ENCODE results near the gene DUS2. TPM values are rescaled to one million over a fixed set of nuclear protein-coding genes. Genes with fewer than 3 reads are reported as not detected.
A peak's percentile ranks its signal among the peaks of the same experiment; 100 is the strongest.
"Not testable (repeated sequence)": the region's sequence is repeated elsewhere in the genome, so short reads cannot be mapped to it uniquely, and the experiment has no call there.

Gene DUS2
- polyA plus RNA-seq, 1 experiment, result 14.1 TPM

DNA sequence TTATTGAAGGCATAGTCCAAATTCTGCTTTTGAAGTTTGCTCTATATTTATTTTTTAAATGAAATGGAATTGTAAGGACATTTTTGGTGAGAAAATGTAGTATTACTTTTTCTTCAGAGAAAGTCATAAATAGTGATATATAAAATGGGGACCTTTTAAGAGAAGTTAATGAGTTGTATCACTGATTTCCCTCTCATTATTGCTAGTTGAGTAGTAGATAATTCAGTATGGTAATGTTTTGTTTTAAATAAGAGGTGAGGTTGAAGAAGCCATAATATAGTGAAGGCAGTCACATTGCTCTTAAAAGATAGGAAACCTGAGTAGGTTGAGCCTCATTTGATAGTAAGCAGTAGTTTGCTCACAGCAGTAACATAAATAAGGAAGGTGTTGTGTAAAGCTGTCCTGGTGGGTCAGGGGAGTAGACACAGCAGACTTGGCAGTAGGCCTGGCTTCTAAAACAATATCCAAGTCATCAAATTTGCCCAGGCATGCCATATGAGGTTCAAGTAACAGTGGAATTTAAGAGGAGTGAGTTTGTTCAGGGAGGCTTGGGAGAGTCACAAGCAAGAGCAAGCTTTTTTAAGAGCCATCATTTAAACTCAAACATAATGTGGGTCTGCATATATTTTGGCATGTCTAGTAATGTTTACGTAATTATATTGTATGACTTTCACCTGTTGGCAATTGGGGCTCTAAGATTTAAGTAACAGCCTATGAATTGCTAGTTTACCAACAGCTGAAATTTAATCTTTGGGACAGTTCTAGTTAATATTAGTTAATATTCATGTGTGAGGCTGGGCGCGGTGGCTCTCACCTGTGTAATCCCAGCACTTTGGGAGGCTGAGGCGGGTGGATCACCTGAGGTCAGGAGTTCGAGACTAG lies 68.5 kb downstream of the DUS2 start:
- ChIA-PET POLR2A (no interaction called here), CTCF (interaction anchor here (0.6 to 3.0 kb wide), 3 partner anchors 36 to 138 kb away, joined by 4 to 28 read pairs (median 5); no protein-coding TSS in a partner anchor)
- no peak overlapping the region for H3K27ac ChIP-seq (ENCODE audit: low read depth, low read length)
- TF ChIP-seq CTCF (IDR thresholded peaks at IDR 0.05; ENCODE audit: low read depth, low read length), result no peak
- no peak for DNase-seq (ENCODE audit: low read depth, low spot score)
- no peaks in the 10 kb centered on the region for H3K27me3 ChIP-seq (ENCODE audit: control insufficient read depth, insufficient read depth, low read length)
- no peaks in the 10 kb centered on the region for H3K9me3 ChIP-seq (ENCODE audit: control insufficient read depth, insufficient read depth, low read length)
- no peak overlapping the region for H3K4me3 ChIP-seq (ENCODE audit: low read depth, low read length)

GRCh38 chr16:68092275-68092674 lies 69.2 kb downstream of the DUS2 start:
- H3K27me3 ChIP-seq (ENCODE audit: control insufficient read depth, insufficient read depth, low read length); POLR2A ChIA-PET; H3K9me3 ChIP-seq (ENCODE audit: control insufficient read depth, insufficient read depth, low read length); DNase-seq (ENCODE audit: low read depth, low spot score); H3K27ac ChIP-seq (ENCODE audit: low read depth, low read length); H3K4me3 ChIP-seq (ENCODE audit: low read depth, low read length): not testable (repeated sequence)
- CTCF ChIA-PET, result interaction anchor here (0.6 to 3.0 kb wide), 3 partner anchors 35 to 276 kb away, joined by 5 to 28 read pairs (median 5); no protein-coding TSS in a partner anchor

DNA sequence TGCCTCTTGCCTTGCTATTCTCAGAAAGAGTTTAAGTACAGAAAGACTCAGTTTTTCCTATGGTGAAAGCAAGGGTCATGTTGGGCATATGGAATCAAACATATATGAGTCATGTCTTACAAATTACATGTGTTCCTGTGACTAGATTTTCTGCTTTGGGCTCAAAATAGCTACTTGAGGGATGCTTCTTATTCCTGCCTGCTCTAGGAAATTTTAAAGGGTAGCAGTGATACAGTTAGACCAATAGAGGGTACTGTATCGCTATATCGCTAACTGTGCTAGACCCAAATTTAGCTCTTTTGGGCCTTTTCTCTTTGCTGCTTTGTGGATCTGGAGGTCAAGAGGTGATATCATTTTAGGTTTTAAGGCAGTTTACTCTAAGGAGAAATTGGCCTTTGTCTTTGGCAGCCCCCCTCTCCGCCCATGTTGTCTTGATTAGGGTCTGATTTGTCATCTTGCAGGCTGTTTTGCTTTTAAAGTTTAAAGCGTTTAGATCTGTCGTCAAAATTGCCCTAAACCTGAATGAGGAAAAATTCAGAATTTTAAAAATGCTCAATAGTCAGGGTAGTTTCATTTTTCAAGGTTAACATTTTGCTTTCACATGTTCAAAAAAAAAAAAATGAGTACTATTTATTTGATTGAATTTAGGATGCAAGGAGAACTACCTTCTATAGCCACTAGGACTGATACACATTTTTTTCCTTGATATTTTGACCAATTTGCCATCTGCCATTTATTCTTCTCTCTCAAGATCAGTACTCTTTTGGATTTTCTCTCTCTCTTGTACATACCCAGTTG lies 70.9 kb downstream of the DUS2 start:
- H3K27me3 ChIP-seq (ENCODE audit: control insufficient read depth, insufficient read depth, low read length), result no peaks in the 10 kb centered on the region
- TF ChIP-seq CTCF (IDR thresholded peaks at IDR 0.05; ENCODE audit: low read depth, low read length), result peak; percentile 59
- ChIA-PET POLR2A (interaction anchor here (0.6 to 1.7 kb wide), 6 partner anchors 9 to 251 kb away, joined by 3 to 10 read pairs (median 4); partner anchors contain the start of genes NFATC3, PRMT7 and SLC7A6OS), CTCF (interaction anchor here (0.6 to 3.0 kb wide), 24 partner anchors 8 to 170 kb away, joined by 3 to 28 read pairs (median 4); partner anchors contain the start of genes NFATC3 and SLC7A6)
- no peaks in the 10 kb centered on the region for H3K9me3 ChIP-seq (ENCODE audit: control insufficient read depth, insufficient read depth, low read length)
- H3K4me3 ChIP-seq (ENCODE audit: low read depth, low read length), result no peak overlapping the region
- no peak for DNase-seq (ENCODE audit: low read depth, low spot score)
- no peak overlapping the region for H3K27ac ChIP-seq (ENCODE audit: low read depth, low read length)

GRCh38 chr16:68094614-68094934 lies 71.5 kb downstream of the DUS2 start:
- TF ChIP-seq CTCF (IDR thresholded peaks at IDR 0.05; ENCODE audit: low read depth, low read length), result no peak
- CTCF ChIA-PET, result interaction anchor here (0.6 to 3.0 kb wide), 13 partner anchors 10 to 234 kb away, joined by 3 to 28 read pairs (median 5); partner anchors contain the start of gene NFATC3

DNA sequence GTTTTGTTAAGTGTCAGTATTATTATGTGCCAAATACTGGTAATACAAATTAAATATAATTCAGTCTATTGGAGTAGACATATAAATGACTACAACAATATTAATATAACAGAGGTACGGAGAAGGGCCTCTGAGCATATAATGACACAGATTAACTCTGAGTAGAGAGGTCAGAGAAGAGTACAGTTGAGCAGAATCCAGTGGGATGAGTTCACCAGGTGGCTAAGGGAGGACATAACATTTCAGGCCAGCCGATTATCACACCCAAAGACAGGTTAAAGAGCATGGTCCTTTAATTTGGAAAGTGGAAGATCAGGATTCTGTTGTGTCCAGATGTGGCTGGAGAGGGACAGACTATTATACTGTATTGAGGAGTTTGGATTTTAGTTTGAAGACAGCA lies 73.4 kb downstream of the DUS2 start:
- ChIA-PET CTCF (interaction anchor here (0.6 to 1.8 kb wide), 3 partner anchors 18 to 133 kb away, joined by 3 to 5 read pairs (median 3); no protein-coding TSS in a partner anchor), POLR2A (no interaction called here)
- no peak for DNase-seq (ENCODE audit: low read depth, low spot score)
- no peak overlapping the region for H3K4me3 ChIP-seq (ENCODE audit: low read depth, low read length)
- TF ChIP-seq CTCF (IDR thresholded peaks at IDR 0.05; ENCODE audit: low read depth, low read length), result no peak
- no peaks in the 10 kb centered on the region for H3K27me3 ChIP-seq (ENCODE audit: control insufficient read depth, insufficient read depth, low read length)
- no peaks in the 10 kb centered on the region for H3K9me3 ChIP-seq (ENCODE audit: control insufficient read depth, insufficient read depth, low read length)
- no peak overlapping the region for H3K27ac ChIP-seq (ENCODE audit: low read depth, low read length)

More at GRCh38 chr16:68094614-68094934, 71.5 kb downstream of the DUS2 start:
- H3K27ac ChIP-seq (ENCODE audit: low read depth, low read length), result no peak overlapping the region
- H3K4me3 ChIP-seq (ENCODE audit: low read depth, low read length), result no peak overlapping the region
- H3K27me3 ChIP-seq (ENCODE audit: control insufficient read depth, insufficient read depth, low read length), result no peaks in the 10 kb centered on the region
- DNase-seq (ENCODE audit: low read depth, low spot score), result no peak
- POLR2A ChIA-PET, result interaction anchor here (1.7 kb wide), 1 partner anchor 10 kb away, joined by 4 read pairs; no protein-coding TSS in a partner anchor
- no peaks in the 10 kb centered on the region for H3K9me3 ChIP-seq (ENCODE audit: control insufficient read depth, insufficient read depth, low read length)

All from AG04450 (cell line).